IMR-90 (cell line): ENCODE data around the gene ADAM20. TPM values are rescaled to one million over a fixed set of nuclear protein-coding genes. Genes with fewer than 3 reads are reported as not detected.

ENCODE experiments used
- microRNA-seq, 2 experiments: library from miRNA; stranded (forward) in 1 of 2; unstranded in 1 of 2; fragments of 10-50 nt in 1 of 2; fragments of <30 nt in 1 of 2; gene quantifications in 1 of 2; microRNA quantifications in 1 of 2; one replicate each; pipeline versions ENCODE3 to v1.1.0; 2013 to 2020; ENCODE audit not compliant: insufficient read depth in 1 of 2, insufficient read length in 1 of 2, unreplicated experiment in 1 of 2
- polyA plus RNA-seq, 3 experiments: library from polyadenylated mRNA; depleted of rRNA; stranded (reverse); fragments of >200 nt; gene quantifications; 2 replicates each; pipeline ENCODE4 v1.2.3, GENCODE V29; 2012; ENCODE audit warnings: low replicate concordance in 1 of 3
- small RNA-seq, 5 experiments: library from RNA; depleted of rRNA; stranded (forward); fragments of <200 nt; gene quantifications; one replicate each; pipeline ENCODE3, GENCODE V24; 2012
- total RNA-seq: library from RNA; depleted of rRNA; stranded (reverse); fragments of >200 nt; gene quantifications from 2 replicates; pipeline ENCODE4 v1.2.3, GENCODE V29; 2012; rRNA removed

Gene ADAM20
- total and polyA plus RNA-seq, 2 of the 4 experiments (the other 2 are of a cell fraction), result 0.03 to 0.18 TPM

Small RNA genes lying within 50 kb of the gene (microRNA-seq; reads per million reads assigned to microRNA genes)
- not detected for gene RNU6-659P (ENCODE audit: insufficient read depth, insufficient read length)

Small RNA genes lying within 50 kb of the gene (small RNA-seq; reads per million reads assigned to genes)
- gene RNU6-659P, result 0 reads per million in 5 experiments

Other genes with a start within 250 kb of the ADAM20 start
- gene COX16, start 175.3 kb downstream of the ADAM20 start, total RNA-seq, result 23.1 and 49.2 TPM in 2 replicates
- 22.2 and 24.4 TPM in 2 replicates for gene COX16, start 175.3 kb downstream of the ADAM20 start, polyA plus RNA-seq (2012; rRNA removed)
- 24.7 and 25.5 TPM in 2 replicates for gene SYNJ2BP, start 117.9 kb downstream of the ADAM20 start, total RNA-seq
- 8.3 and 10.0 TPM in 2 replicates for gene SYNJ2BP, start 117.9 kb downstream of the ADAM20 start, polyA plus RNA-seq (2012; rRNA removed)
- 0.28 and 0.36 TPM in 2 replicates for gene ADAM21, start 82.8 kb downstream of the ADAM20 start, total RNA-seq
- 0.11 and 0.15 TPM in 2 replicates for gene ADAM21, start 82.8 kb downstream of the ADAM20 start, polyA plus RNA-seq (2012; rRNA removed)
- 31.5 and 38.6 TPM in 2 replicates for gene MED6, start 65.7 kb upstream of the ADAM20 start, total RNA-seq
- 19.0 and 24.3 TPM in 2 replicates for gene MED6, start 65.7 kb upstream of the ADAM20 start, polyA plus RNA-seq (2012; rRNA removed)
- gene TTC9, start 106.9 kb upstream of the ADAM20 start, total RNA-seq, result not detected in 2 replicates
- gene TTC9, start 106.9 kb upstream of the ADAM20 start, polyA plus RNA-seq (2012; rRNA removed), result 0.01 and 0.02 TPM in 2 replicates